ENCODE results near the gene MACF1.

The MACF1 gene

GRCh38 chr1:39450956-39451606, 246.6 kb downstream of the MACF1 start:
- H3K4me2 ChIP-seq = no peak overlapping the region
- H4K20me1 ChIP-seq (ENCODE audit: insufficient read depth) = no peaks in the 10 kb centered on the region
- H3K27me3 ChIP-seq (ENCODE audit: insufficient read depth, low read depth) = no peaks in the 10 kb centered on the region
- H3K79me2 ChIP-seq (ENCODE audit: insufficient read depth, low read depth) = no peaks in the 10 kb centered on the region
- no peak overlapping the region for H3K27ac ChIP-seq
- H3K4me3 ChIP-seq (IDR thresholded peaks at IDR 0.05; ENCODE audit: insufficient read depth, low read depth, low read length) = no peak overlapping the region
- TF ChIP-seq CTCF (conservative IDR thresholded peaks at IDR 0.05; ENCODE audit: low read depth, low read length) = no peak
- H2AFZ ChIP-seq (ENCODE audit: low read depth) = no peak overlapping the region
- H3K9ac ChIP-seq = no peak overlapping the region
- peaks cover 7% of the 10 kb centered on the region; the same call in 1 of the 2 replicates for H3K36me3 ChIP-seq (ENCODE audit: insufficient read depth)
- H3K4me1 ChIP-seq (ENCODE audit: low read depth, poor library complexity, severe bottlenecking) = no peaks in the 10 kb centered on the region

GRCh38 chr1:39452081-39452480, 247.6 kb downstream of the MACF1 start:
- Histone ChIP-seq H3K27ac (no peak overlapping the region), H4K20me1 (ENCODE audit: insufficient read depth) (no peaks in the 10 kb centered on the region), H2AFZ (ENCODE audit: low read depth) (no peak overlapping the region), H3K4me2 (no peak overlapping the region), H3K27me3 (ENCODE audit: insufficient read depth, low read depth) (no peaks in the 10 kb centered on the region), H3K36me3 (ENCODE audit: insufficient read depth) (peaks cover 7% of the 10 kb centered on the region; the same call in 1 of the 2 replicates), H3K79me2 (ENCODE audit: insufficient read depth, low read depth) (no peaks in the 10 kb centered on the region), H3K4me1 (ENCODE audit: low read depth, poor library complexity, severe bottlenecking) (no peaks in the 10 kb centered on the region), H3K4me3 (IDR thresholded peaks at IDR 0.05; ENCODE audit: insufficient read depth, low read depth, low read length) (no peak overlapping the region), H3K9ac (no peak overlapping the region)
- no peak for TF ChIP-seq CTCF (conservative IDR thresholded peaks at IDR 0.05; ENCODE audit: low read depth, low read length)

GRCh38 chr1:39452540-39452939, 248.0 kb downstream of the MACF1 start:
- Histone ChIP-seq H2AFZ (ENCODE audit: low read depth) (no peak overlapping the region), H3K9ac (no peak overlapping the region), H3K4me3 (IDR thresholded peaks at IDR 0.05; ENCODE audit: insufficient read depth, low read depth, low read length) (no peak overlapping the region), H3K36me3 (ENCODE audit: insufficient read depth) (peaks cover 7% of the 10 kb centered on the region; the same call in 1 of the 2 replicates), H3K27ac (no peak overlapping the region), H3K4me1 (ENCODE audit: low read depth, poor library complexity, severe bottlenecking) (no peaks in the 10 kb centered on the region), H3K27me3 (ENCODE audit: insufficient read depth, low read depth) (no peaks in the 10 kb centered on the region), H3K79me2 (ENCODE audit: insufficient read depth, low read depth) (no peaks in the 10 kb centered on the region), H3K4me2 (no peak overlapping the region), H4K20me1 (ENCODE audit: insufficient read depth) (no peaks in the 10 kb centered on the region)
- no peak for TF ChIP-seq CTCF (conservative IDR thresholded peaks at IDR 0.05; ENCODE audit: low read depth, low read length)

DNA sequence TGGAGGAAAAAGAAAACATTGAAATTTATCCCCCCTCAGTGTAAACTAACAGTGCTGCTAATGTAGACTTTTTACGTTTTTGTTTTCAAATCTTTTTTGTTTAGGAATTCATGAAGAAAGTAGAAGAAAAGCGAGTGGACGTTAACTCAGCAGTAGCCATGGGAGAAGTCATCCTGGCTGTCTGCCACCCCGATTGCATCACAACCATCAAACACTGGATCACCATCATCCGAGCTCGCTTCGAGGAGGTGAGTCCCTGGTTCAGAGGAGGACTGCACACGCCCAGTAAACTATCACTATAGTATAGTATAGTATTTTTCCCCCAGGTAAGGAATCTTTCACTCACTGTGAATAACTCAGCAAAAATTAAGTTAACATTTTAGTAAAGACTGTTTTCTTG, 249.1 kb downstream of the MACF1 start:
- Histone ChIP-seq H4K20me1 (ENCODE audit: insufficient read depth) (no peaks in the 10 kb centered on the region), H2AFZ (ENCODE audit: low read depth) (no peak overlapping the region), H3K9ac (no peak overlapping the region), H3K27ac (no peak overlapping the region), H3K27me3 (ENCODE audit: insufficient read depth, low read depth) (no peaks in the 10 kb centered on the region), H3K36me3 (ENCODE audit: insufficient read depth) (peaks cover 7% of the 10 kb centered on the region; the same call in 1 of the 2 replicates), H3K4me3 (IDR thresholded peaks at IDR 0.05; ENCODE audit: insufficient read depth, low read depth, low read length) (no peak overlapping the region), H3K79me2 (ENCODE audit: insufficient read depth, low read depth) (no peaks in the 10 kb centered on the region), H3K4me1 (ENCODE audit: low read depth, poor library complexity, severe bottlenecking) (no peaks in the 10 kb centered on the region), H3K4me2 (no peak overlapping the region)
- TF ChIP-seq CTCF (conservative IDR thresholded peaks at IDR 0.05; ENCODE audit: low read depth, low read length) = no peak

Data from KMS-11 (cell line).